ENCODE results near the gene BRAT1. TPM values are rescaled to one million over a fixed set of nuclear protein-coding genes. Genes with fewer than 3 reads are reported as not detected.

The BRAT1 gene
- total RNA-seq, 2 experiments from 2014 or later = 44.7 to 52.0 TPM

DNA sequence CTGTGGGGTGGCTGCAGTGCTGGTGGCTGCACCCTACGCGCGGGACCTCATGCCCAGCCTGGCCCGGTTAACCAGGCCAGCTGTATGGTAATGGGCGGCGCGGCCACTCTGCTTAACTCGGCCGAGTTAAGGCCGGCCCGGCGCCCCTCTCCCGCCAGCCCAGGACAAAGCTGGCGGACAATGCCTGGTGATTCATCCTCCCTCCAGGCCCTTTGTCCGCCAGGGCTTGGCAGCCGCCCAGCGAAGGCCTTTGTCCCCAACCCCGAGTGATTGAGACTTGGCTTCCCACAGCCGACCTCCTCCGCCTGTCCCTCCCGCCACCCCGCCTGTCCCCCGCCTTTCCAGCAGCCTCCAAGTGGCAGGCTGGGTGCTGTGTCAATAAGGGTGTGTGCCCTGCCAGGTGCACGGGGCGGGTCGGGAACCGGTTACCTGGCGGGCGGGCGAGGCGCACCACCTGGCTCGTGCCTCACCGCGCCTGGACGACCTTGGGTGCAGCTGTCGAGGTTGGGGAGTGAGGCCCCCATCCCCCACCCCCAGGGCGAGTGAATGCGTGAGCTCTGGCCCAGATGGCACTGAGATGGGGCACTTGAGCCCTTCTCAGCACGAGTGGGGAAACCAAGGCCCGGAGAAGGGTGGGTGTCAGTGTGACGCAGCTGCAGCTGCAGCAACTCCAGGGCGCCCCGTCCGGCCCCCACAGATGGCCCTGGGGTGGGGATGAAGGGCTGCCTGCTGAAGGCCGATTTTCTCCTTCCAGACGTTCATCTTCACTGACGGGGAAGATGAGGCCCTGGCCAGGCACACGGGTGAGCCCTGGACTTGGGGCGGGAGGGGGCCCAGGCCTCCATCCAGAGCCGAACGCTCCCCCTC lies 31.1 kb downstream of the BRAT1 start:
- Histone ChIP-seq H4K20me1 (ENCODE audit: insufficient read depth, low read length) (no peaks in the 10 kb centered on the region), H3K9me2 (ENCODE audit: insufficient read depth, low read length) (no peaks in the 10 kb centered on the region), H3K27ac (ENCODE audit: low read depth, low read length, poor library complexity, severe bottlenecking) (no peak overlapping the region), H3K36me3 (ENCODE audit: insufficient read depth, low read length) (no peaks in the 10 kb centered on the region), H3K9me3 (ENCODE audit: low read length) (no peaks in the 10 kb centered on the region), H3K4me3 (ENCODE audit: low read depth, low read length, poor library complexity, severe bottlenecking) (no peak overlapping the region), H2AFZ (ENCODE audit: low read length) (no peak overlapping the region), H3K79me2 (ENCODE audit: insufficient read depth, low read depth, low read length) (no peaks in the 10 kb centered on the region), H3K4me2 (ENCODE audit: low read length) (no peak overlapping the region), H3K4me1 (ENCODE audit: insufficient read depth, low read length, poor library complexity, severe bottlenecking) (peaks cover 30% of the 10 kb centered on the region)
- intact Hi-C loops (cut with micrococcal nuclease; ENCODE audit: unreplicated experiment) = no loop called here
- ChIA-PET POLR2A (interaction anchor here (0.6 kb wide), 2 partner anchors 186 to 369 kb away, joined by 3 to 6 read pairs; no protein-coding TSS in a partner anchor), CTCF (ENCODE audit: unreplicated experiment) (no interaction called here)
- no peak for DNase-seq (ENCODE audit: low spot score)
- TF ChIP-seq CTCF (conservative IDR thresholded peaks at IDR 0.05; ENCODE audit: low read length) (no peak), EZH2phosphoT487 (IDR thresholded peaks at IDR 0.05; ENCODE audit: borderline replicate concordance, low read depth, low read length) (no peak)
- BruUV-seq (replicated peaks) = no TSS peak

- no peaks in the 10 kb centered on the region for H3K9me3 ChIP-seq (ENCODE audit: low read length)
- CTCF ChIA-PET (ENCODE audit: unreplicated experiment) = no interaction called here
- intact Hi-C loops (cut with micrococcal nuclease; ENCODE audit: unreplicated experiment) = no loop called here
- H3K27ac ChIP-seq (ENCODE audit: low read depth, low read length, poor library complexity, severe bottlenecking) = no peak overlapping the region
- no peaks in the 10 kb centered on the region for H4K20me1 ChIP-seq (ENCODE audit: insufficient read depth, low read length)
- no peak for TF ChIP-seq CTCF (conservative IDR thresholded peaks at IDR 0.05; ENCODE audit: low read length)
- TF ChIP-seq EZH2phosphoT487 (IDR thresholded peaks at IDR 0.05; ENCODE audit: borderline replicate concordance, low read depth, low read length) = no peak
- POLR2A ChIA-PET = no interaction called here
- peaks cover 30% of the 10 kb centered on the region for H3K4me1 ChIP-seq (ENCODE audit: insufficient read depth, low read length, poor library complexity, severe bottlenecking)
- no peak overlapping the region for H2AFZ ChIP-seq (ENCODE audit: low read length)
- H3K4me2 ChIP-seq (ENCODE audit: low read length) = no peak overlapping the region
- H3K79me2 ChIP-seq (ENCODE audit: insufficient read depth, low read depth, low read length) = no peaks in the 10 kb centered on the region
- no TSS peak for BruUV-seq (replicated peaks)
- H3K4me3 ChIP-seq (ENCODE audit: low read depth, low read length, poor library complexity, severe bottlenecking) = no peak overlapping the region
- H3K36me3 ChIP-seq (ENCODE audit: insufficient read depth, low read length) = no peaks in the 10 kb centered on the region
- no peaks in the 10 kb centered on the region for H3K9me2 ChIP-seq (ENCODE audit: insufficient read depth, low read length)
- DNase-seq (ENCODE audit: low spot score) = no peak
Measured at GRCh38 chr7:2523461-2523936, 31.8 kb downstream of the BRAT1 start.
